ENCODE measurements around the gene PARVA. TPM values are rescaled to one million over a fixed set of nuclear protein-coding genes. Genes with fewer than 3 reads are reported as not detected.

The PARVA gene
- total RNA-seq, 2 experiments from 2014 or later = not detected

- no peak overlapping the region for H2AFZ ChIP-seq (ENCODE audit: low read length)
- no peaks in the 10 kb centered on the region for H3K79me2 ChIP-seq (ENCODE audit: insufficient read depth, low read depth, low read length)
- no peaks in the 10 kb centered on the region for H3K9me3 ChIP-seq (ENCODE audit: low read length)
- intact Hi-C loops (cut with micrococcal nuclease; ENCODE audit: unreplicated experiment) = no loop called here
- H3K4me1 ChIP-seq (ENCODE audit: insufficient read depth, low read length, poor library complexity, severe bottlenecking) = no peaks in the 10 kb centered on the region
- no peak for DNase-seq (ENCODE audit: low spot score)
- no peaks in the 10 kb centered on the region for H4K20me1 ChIP-seq (ENCODE audit: insufficient read depth, low read length)
- no peak overlapping the region for H3K27ac ChIP-seq (ENCODE audit: low read depth, low read length, poor library complexity, severe bottlenecking)
- ChIA-PET POLR2A (no interaction called here), CTCF (ENCODE audit: unreplicated experiment) (no interaction called here)
- H3K4me2 ChIP-seq (ENCODE audit: low read length) = no peak overlapping the region
- H3K4me3 ChIP-seq (ENCODE audit: low read depth, low read length, poor library complexity, severe bottlenecking) = no peak overlapping the region
- H3K9me2 ChIP-seq (ENCODE audit: insufficient read depth, low read length) = no peaks in the 10 kb centered on the region
- no peaks in the 10 kb centered on the region for H3K36me3 ChIP-seq (ENCODE audit: insufficient read depth, low read length)
- no TSS peak for BruUV-seq (replicated peaks)
- TF ChIP-seq EZH2phosphoT487 (IDR thresholded peaks at IDR 0.05; ENCODE audit: borderline replicate concordance, low read depth, low read length) = no peak
Measured at GRCh38 chr11:12377824-12378593, 638 bp downstream of the PARVA start.

- H3K4me2 ChIP-seq (ENCODE audit: low read length) = no peak overlapping the region
- H3K4me1 ChIP-seq (ENCODE audit: insufficient read depth, low read length, poor library complexity, severe bottlenecking) = no peaks in the 10 kb centered on the region
- ChIA-PET POLR2A (no interaction called here), CTCF (ENCODE audit: unreplicated experiment) (no interaction called here)
- DNase-seq (ENCODE audit: low spot score) = no peak
- no TSS peak for BruUV-seq (replicated peaks)
- intact Hi-C loops (cut with micrococcal nuclease; ENCODE audit: unreplicated experiment) = no loop called here
- no peak overlapping the region for H3K27ac ChIP-seq (ENCODE audit: low read depth, low read length, poor library complexity, severe bottlenecking)
- H3K9me3 ChIP-seq (ENCODE audit: low read length) = no peaks in the 10 kb centered on the region
- H3K4me3 ChIP-seq (ENCODE audit: low read depth, low read length, poor library complexity, severe bottlenecking) = no peak overlapping the region
- no peak overlapping the region for H2AFZ ChIP-seq (ENCODE audit: low read length)
- H4K20me1 ChIP-seq (ENCODE audit: insufficient read depth, low read length) = no peaks in the 10 kb centered on the region
- no peaks in the 10 kb centered on the region for H3K36me3 ChIP-seq (ENCODE audit: insufficient read depth, low read length)
- H3K9me2 ChIP-seq (ENCODE audit: insufficient read depth, low read length) = no peaks in the 10 kb centered on the region
- TF ChIP-seq EZH2phosphoT487 (IDR thresholded peaks at IDR 0.05; ENCODE audit: borderline replicate concordance, low read depth, low read length) (no peak), CTCF (conservative IDR thresholded peaks at IDR 0.05; ENCODE audit: low read length) (no peak)
- no peaks in the 10 kb centered on the region for H3K79me2 ChIP-seq (ENCODE audit: insufficient read depth, low read depth, low read length)
Measured at GRCh38 chr11:12380565-12381325, 3.4 kb downstream of the PARVA start.

GRCh38 chr11:12381875-12382274 is 4.5 kb downstream of the PARVA start:
- no peak overlapping the region for H3K27ac ChIP-seq (ENCODE audit: low read depth, low read length, poor library complexity, severe bottlenecking)
- intact Hi-C loops (cut with micrococcal nuclease; ENCODE audit: unreplicated experiment) = no loop called here

More at GRCh38 chr11:12381875-12382274, 4.5 kb downstream of the PARVA start:
- no peaks in the 10 kb centered on the region for H3K9me3 ChIP-seq (ENCODE audit: low read length)
- H3K36me3 ChIP-seq (ENCODE audit: insufficient read depth, low read length) = no peaks in the 10 kb centered on the region
- H4K20me1 ChIP-seq (ENCODE audit: insufficient read depth, low read length) = no peaks in the 10 kb centered on the region
- no peak overlapping the region for H2AFZ ChIP-seq (ENCODE audit: low read length)
- H3K4me3 ChIP-seq (ENCODE audit: low read depth, low read length, poor library complexity, severe bottlenecking) = no peak overlapping the region
- no peaks in the 10 kb centered on the region for H3K79me2 ChIP-seq (ENCODE audit: insufficient read depth, low read depth, low read length)
- H3K9me2 ChIP-seq (ENCODE audit: insufficient read depth, low read length) = no peaks in the 10 kb centered on the region
- no peak overlapping the region for H3K4me2 ChIP-seq (ENCODE audit: low read length)
- BruUV-seq (replicated peaks) = no TSS peak
- POLR2A ChIA-PET = no interaction called here
- H3K4me1 ChIP-seq (ENCODE audit: insufficient read depth, low read length, poor library complexity, severe bottlenecking) = no peaks in the 10 kb centered on the region
- DNase-seq (ENCODE audit: low spot score) = no peak
- no peak for TF ChIP-seq EZH2phosphoT487 (IDR thresholded peaks at IDR 0.05; ENCODE audit: borderline replicate concordance, low read depth, low read length)
- no peak for TF ChIP-seq CTCF (conservative IDR thresholded peaks at IDR 0.05; ENCODE audit: low read length)
- CTCF ChIA-PET (ENCODE audit: unreplicated experiment) = no interaction called here
